A549 (cell line): ENCODE data around the gene MEN1.

ENCODE experiments used
- CEBPB ChIP-seq, 2 experiments: fragments of >200 bp in 1 of 2; sonication (Bioruptor Twin) in 1 of 2; formaldehyde crosslinking in 1 of 2; IDR thresholded peaks; 2 replicates each; pipeline ENCODE4 v1.6.1; 2012 to 2016
- HDAC2 ChIP-seq: fragments of 200-600 bp; sonication (generic); IDR thresholded peaks from 2 replicates; pipeline ENCODE4 v1.6.1; 2016
- KDM1A ChIP-seq: fragments of 200-600 bp; sonication (generic); IDR thresholded peaks from 2 replicates; pipeline ENCODE4 v1.6.1; 2016; ENCODE audit warnings: low read depth, mild to moderate bottlenecking
- KDM5A ChIP-seq: fragments of 200-600 bp; sonication (generic); IDR thresholded peaks from 2 replicates; pipeline ENCODE4 v1.6.1; 2016; ENCODE audit warnings: antibody characterized with exemption, mild to moderate bottlenecking
- MAFK ChIP-seq: fragments of 450-650 bp; IDR thresholded peaks from 2 replicates; pipeline ENCODE4 v1.6.1; 2014; ENCODE audit not compliant: partially characterized antibody
- MAZ ChIP-seq: fragments of 150-350 bp; IDR thresholded peaks from 2 replicates; pipeline ENCODE4 v1.6.1; 2014; ENCODE audit warnings: antibody characterized with exemption, low read depth, low read length, borderline replicate concordance
- POLR2A ChIP-seq: IDR thresholded peaks from 2 replicates; pipeline ENCODE4 v1.6.1; 2012; ENCODE audit warnings: mild to moderate bottlenecking, low read length
- RAD21 ChIP-seq, 2 experiments: fragments of >200 bp in 1 of 2; sonication (Bioruptor Twin) in 1 of 2; formaldehyde crosslinking in 1 of 2; IDR thresholded peaks in 1 of 2; conservative IDR thresholded peaks in 1 of 2; 2 replicates in 1 of 2; 3 replicates in 1 of 2; pipeline ENCODE4 v1.6.1; 2012 to 2018; ENCODE audit warnings: inconsistent platforms in 1 of 2
- RNF2 ChIP-seq: fragments of 200-600 bp; sonication (generic); IDR thresholded peaks from 2 replicates; pipeline ENCODE4 v1.6.1; 2016; ENCODE audit warnings: low read depth, mild to moderate bottlenecking, antibody characterized with exemption, moderate library complexity, borderline replicate concordance
- SMC3 ChIP-seq: fragments of >200 bp; sonication (Bioruptor Twin); formaldehyde crosslinking; IDR thresholded peaks from 3 replicates; pipeline ENCODE4 v1.6.1; 2018; ENCODE audit warnings: inconsistent platforms
- TF ChIP-seq, protein P1 (sequence below): fragments of >200 bp; sonication (Bioruptor Twin); formaldehyde crosslinking; IDR thresholded peaks from 3 replicates; pipeline ENCODE4 v1.5.1; 2016
- TF ChIP-seq, protein P2 (sequence below): fragments of 250-450 bp; sonication (Bioruptor Pico); IDR thresholded peaks from 2 replicates; pipeline ENCODE4 v1.5.0; 2021; ENCODE audit warnings: mild to moderate bottlenecking, moderate library complexity, borderline replicate concordance
- TF ChIP-seq, protein P3 (sequence below): IDR thresholded peaks from 2 replicates; pipeline ENCODE4 v1.6.1; 2012

DNA sequence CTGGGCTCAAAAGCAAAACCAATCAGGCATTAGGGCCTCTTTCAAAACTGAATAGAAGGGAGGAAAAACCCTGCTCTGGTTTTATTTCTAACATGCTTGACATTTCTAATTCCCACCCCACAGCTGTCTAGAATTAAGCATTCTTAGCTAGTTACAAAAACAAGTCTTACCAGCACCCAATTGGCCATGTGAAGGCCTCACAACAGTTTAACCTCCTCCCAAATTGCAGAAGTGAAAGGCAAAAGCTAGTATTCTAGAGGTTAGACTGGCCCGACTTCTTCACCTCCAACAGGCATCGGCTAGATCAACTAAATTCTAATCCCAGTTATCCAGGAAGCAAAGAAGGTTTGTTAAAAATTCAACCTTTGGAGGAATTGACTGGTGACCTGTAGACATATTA lies 38.5 kb downstream of the MEN1 start:
- TF ChIP-seq KDM5A (no peak), RNF2 (no peak), MAFK (no peak), RAD21 (conservative IDR thresholded peaks at IDR 0.05 in 1 of 2, IDR thresholded peaks at IDR 0.05 in 1 of 2) (no peak), HDAC2 (no peak), POLR2A (no peak), MAZ (no peak), SMC3 (no peak), KDM1A (no peak), CEBPB (IDR thresholded peaks at IDR 0.05) (no peak)
- TF ChIP-seq, protein P1, sequence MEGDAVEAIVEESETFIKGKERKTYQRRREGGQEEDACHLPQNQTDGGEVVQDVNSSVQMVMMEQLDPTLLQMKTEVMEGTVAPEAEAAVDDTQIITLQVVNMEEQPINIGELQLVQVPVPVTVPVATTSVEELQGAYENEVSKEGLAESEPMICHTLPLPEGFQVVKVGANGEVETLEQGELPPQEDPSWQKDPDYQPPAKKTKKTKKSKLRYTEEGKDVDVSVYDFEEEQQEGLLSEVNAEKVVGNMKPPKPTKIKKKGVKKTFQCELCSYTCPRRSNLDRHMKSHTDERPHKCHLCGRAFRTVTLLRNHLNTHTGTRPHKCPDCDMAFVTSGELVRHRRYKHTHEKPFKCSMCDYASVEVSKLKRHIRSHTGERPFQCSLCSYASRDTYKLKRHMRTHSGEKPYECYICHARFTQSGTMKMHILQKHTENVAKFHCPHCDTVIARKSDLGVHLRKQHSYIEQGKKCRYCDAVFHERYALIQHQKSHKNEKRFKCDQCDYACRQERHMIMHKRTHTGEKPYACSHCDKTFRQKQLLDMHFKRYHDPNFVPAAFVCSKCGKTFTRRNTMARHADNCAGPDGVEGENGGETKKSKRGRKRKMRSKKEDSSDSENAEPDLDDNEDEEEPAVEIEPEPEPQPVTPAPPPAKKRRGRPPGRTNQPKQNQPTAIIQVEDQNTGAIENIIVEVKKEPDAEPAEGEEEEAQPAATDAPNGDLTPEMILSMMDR = no peak
- TF ChIP-seq, protein P2, sequence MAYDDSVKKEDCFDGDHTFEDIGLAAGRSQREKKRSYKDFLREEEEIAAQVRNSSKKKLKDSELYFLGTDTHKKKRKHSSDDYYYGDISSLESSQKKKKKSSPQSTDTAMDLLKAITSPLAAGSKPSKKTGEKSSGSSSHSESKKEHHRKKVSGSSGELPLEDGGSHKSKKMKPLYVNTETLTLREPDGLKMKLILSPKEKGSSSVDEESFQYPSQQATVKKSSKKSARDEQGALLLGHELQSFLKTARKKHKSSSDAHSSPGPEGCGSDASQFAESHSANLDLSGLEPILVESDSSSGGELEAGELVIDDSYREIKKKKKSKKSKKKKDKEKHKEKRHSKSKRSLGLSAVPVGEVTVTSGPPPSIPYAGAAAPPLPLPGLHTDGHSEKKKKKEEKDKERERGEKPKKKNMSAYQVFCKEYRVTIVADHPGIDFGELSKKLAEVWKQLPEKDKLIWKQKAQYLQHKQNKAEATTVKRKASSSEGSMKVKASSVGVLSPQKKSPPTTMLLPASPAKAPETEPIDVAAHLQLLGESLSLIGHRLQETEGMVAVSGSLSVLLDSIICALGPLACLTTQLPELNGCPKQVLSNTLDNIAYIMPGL (CRISPR knock-in tag) = no peak
- TF ChIP-seq, protein P3, sequence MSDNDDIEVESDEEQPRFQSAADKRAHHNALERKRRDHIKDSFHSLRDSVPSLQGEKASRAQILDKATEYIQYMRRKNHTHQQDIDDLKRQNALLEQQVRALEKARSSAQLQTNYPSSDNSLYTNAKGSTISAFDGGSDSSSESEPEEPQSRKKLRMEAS = no peak
